Esophagus (tissue), 2 donors: Measurements from ENCODE around the gene UXS1. TPM values are rescaled to one million over a fixed set of nuclear protein-coding genes. Genes with fewer than 3 reads are reported as not detected.

Source experiments
- H3K27ac ChIP-seq, 2 donors: one replicate each; pipeline ENCODE4 v1.5.1; 2013; ENCODE audit warnings: low read depth in 2 of 2, mild to moderate bottlenecking in 2 of 2, inconsistent platforms in 1 of 2, low read length in 1 of 2, moderate library complexity in 1 of 2
- H3K27me3 ChIP-seq, 2 donors: one replicate each; pipeline ENCODE4 v1.6.1; 2013; ENCODE audit warnings: low read length in 2 of 2, control low read depth in 1 of 2, mild to moderate bottlenecking in 1 of 2; ENCODE audit not compliant: insufficient read depth in 2 of 2, control insufficient read depth in 1 of 2
- H3K36me3 ChIP-seq, 2 donors: one replicate each; pipeline ENCODE4 v1.6.1; 2013; ENCODE audit warnings: low read length in 1 of 2; ENCODE audit not compliant: control insufficient read depth in 2 of 2, insufficient read depth in 2 of 2
- H3K4me1 ChIP-seq, 2 donors: one replicate each; pipeline ENCODE4 v1.6.1; 2013; ENCODE audit warnings: low read length in 1 of 2; ENCODE audit not compliant: control insufficient read depth in 2 of 2, insufficient read depth in 2 of 2
- H3K4me3 ChIP-seq, 2 donors: one replicate each; pipeline ENCODE4 v1.5.1; 2013; ENCODE audit warnings: low read length in 2 of 2, mild to moderate bottlenecking in 2 of 2, low read depth in 1 of 2, moderate library complexity in 1 of 2
- H3K9me3 ChIP-seq, 2 donors: one replicate each; pipeline ENCODE4 v1.6.1; 2013; ENCODE audit warnings: mild to moderate bottlenecking in 2 of 2, low read depth in 1 of 2, low read length in 1 of 2, moderate library complexity in 1 of 2; ENCODE audit not compliant: control insufficient read depth in 2 of 2, insufficient read depth in 1 of 2
- WGBS, 2 donors: extraction: QIAGEN DNeasy Blood & Tissue Kit; methylation state at CpG; one replicate each; pipeline ENCODE4 v1.1.7; 2013; 5-methylcytosine and 5-hydroxymethylcytosine counted together
- polyA plus RNA-seq, 2 donors: library from polyadenylated mRNA; stranded (reverse); fragments of 200-250 nt; gene quantifications; one replicate each; pipeline ENCODE4 v1.2.3, GENCODE V29; 2013
- donor health status: healthy with polysubstance abuse.
- donor health status: Bipolar disorder and iron deficiency.

The UXS1 gene
- polyA plus RNA-seq, 2 donors = 12.0 to 16.5 TPM

GRCh38 chr2:106127282-106127771, 66.8 kb downstream of the UXS1 start:
- Histone ChIP-seq H3K9me3 (no peaks in the 10 kb centered on the region), H3K4me3 (no peak overlapping the region), H3K27ac (no peak overlapping the region), H3K4me1 (peaks cover 0 to 12% of the 10 kb centered on the region in 2 donors), H3K36me3 (peaks cover 3% of the 10 kb centered on the region in 2 donors), H3K27me3 (no peaks in the 10 kb centered on the region)
- 73 to 83% methylated on average over 5 of the region's 5 CpGs for WGBS, 2 donors

GRCh38 chr2:106126705-106127281, 67.3 kb downstream of the UXS1 start:
- Histone ChIP-seq H3K27ac (no peak overlapping the region), H3K27me3 (no peaks in the 10 kb centered on the region), H3K4me3 (no peak overlapping the region), H3K4me1 (peaks cover 0 to 16% of the 10 kb centered on the region in 2 donors), H3K36me3 (peaks cover 3 to 7% of the 10 kb centered on the region in 2 donors), H3K9me3 (no peaks in the 10 kb centered on the region)
- WGBS, 2 donors = 75 to 92% methylated on average over 5 of the region's 5 CpGs

- no peaks in the 10 kb centered on the region for H3K27me3 ChIP-seq
- H3K4me3 ChIP-seq = no peak overlapping the region
- no peaks in the 10 kb centered on the region for H3K9me3 ChIP-seq
- H3K4me1 ChIP-seq = peaks cover 0 to 17% of the 10 kb centered on the region in 2 donors
- peaks cover 3 to 7% of the 10 kb centered on the region in 2 donors for H3K36me3 ChIP-seq
- peak overlapping the region in 1 of 2 donors; percentile 62 for H3K27ac ChIP-seq
- 98 to 99% methylated on average over 7 of the region's 7 CpGs for WGBS, 2 donors
Observed at GRCh38 chr2:106126295-106126694, 67.8 kb downstream of the UXS1 start.

- 73 to 78% methylated on average over 7 of the region's 7 CpGs for WGBS, 2 donors
- Histone ChIP-seq H3K9me3 (no peaks in the 10 kb centered on the region), H3K27ac (peak overlapping the region; percentile 84 to 92), H3K27me3 (no peaks in the 10 kb centered on the region), H3K4me1 (peaks cover 0 to 12% of the 10 kb centered on the region in 2 donors), H3K36me3 (peaks cover 3 to 11% of the 10 kb centered on the region in 2 donors), H3K4me3 (no peak overlapping the region)
Observed at GRCh38 chr2:106124905-106125549, 69.1 kb downstream of the UXS1 start.

- 76 to 80% methylated on average over 3 of the region's 3 CpGs for WGBS, 2 donors
- peaks cover 2 to 11% of the 10 kb centered on the region in 2 donors for H3K36me3 ChIP-seq
- H3K27ac ChIP-seq = peak overlapping the region in 1 of 2 donors; percentile 67
- no peaks in the 10 kb centered on the region for H3K27me3 ChIP-seq
- H3K9me3 ChIP-seq = no peaks in the 10 kb centered on the region
- no peak overlapping the region for H3K4me3 ChIP-seq
- peaks cover 0 to 12% of the 10 kb centered on the region in 2 donors for H3K4me1 ChIP-seq
Observed at GRCh38 chr2:106124106-106124756, 69.9 kb downstream of the UXS1 start.

GRCh38 chr2:106122157-106122556, 71.9 kb downstream of the UXS1 start:
- WGBS, 2 donors = 71 to 79% methylated on average over 3 of the region's 3 CpGs
- H3K4me1 ChIP-seq = peaks cover 3 to 18% of the 10 kb centered on the region in 2 donors
- H3K4me3 ChIP-seq = no peak overlapping the region
- H3K9me3 ChIP-seq = no peaks in the 10 kb centered on the region
- peaks cover 0 to 13% of the 10 kb centered on the region in 2 donors for H3K36me3 ChIP-seq
- peak overlapping the region; percentile 40 to 71 for H3K27ac ChIP-seq
- H3K27me3 ChIP-seq = no peaks in the 10 kb centered on the region

GRCh38 chr2:106120432-106120831, 73.7 kb downstream of the UXS1 start:
- H3K27ac ChIP-seq = no peak overlapping the region
- WGBS, 2 donors = 75 to 95% methylated on average over 6 of the region's 6 CpGs
- H3K4me3 ChIP-seq = no peak overlapping the region
- no peaks in the 10 kb centered on the region for H3K9me3 ChIP-seq
- no peaks in the 10 kb centered on the region for H3K27me3 ChIP-seq
- H3K4me1 ChIP-seq = peaks cover 3 to 17% of the 10 kb centered on the region in 2 donors
- peaks cover 0 to 13% of the 10 kb centered on the region in 2 donors for H3K36me3 ChIP-seq

GRCh38 chr2:106119074-106119473, 75.0 kb downstream of the UXS1 start:
- H3K27me3 ChIP-seq = no peaks in the 10 kb centered on the region
- peaks cover 3 to 20% of the 10 kb centered on the region in 2 donors for H3K4me1 ChIP-seq
- H3K4me3 ChIP-seq = no peak overlapping the region
- no peak overlapping the region for H3K27ac ChIP-seq
- WGBS, 2 donors = 86 to 91% methylated on average over 6 of the region's 6 CpGs
- H3K9me3 ChIP-seq = no peaks in the 10 kb centered on the region
- H3K36me3 ChIP-seq = peaks cover 0 to 18% of the 10 kb centered on the region in 2 donors

GRCh38 chr2:106117882-106118684, 76.0 kb downstream of the UXS1 start:
- no peaks in the 10 kb centered on the region for H3K27me3 ChIP-seq
- H3K4me1 ChIP-seq = peaks cover 3 to 23% of the 10 kb centered on the region in 2 donors
- H3K4me3 ChIP-seq = no peak overlapping the region
- H3K36me3 ChIP-seq = peaks cover 3 to 18% of the 10 kb centered on the region in 2 donors
- H3K27ac ChIP-seq = peak overlapping the region in 1 of 2 donors; percentile 28
- WGBS, 2 donors = 62 to 69% methylated on average over 9 of the region's 9 CpGs
- no peaks in the 10 kb centered on the region for H3K9me3 ChIP-seq
